Fibroblast of peridontal ligament (primary cell): ENCODE results near the gene UBQLN1.
"Not testable (repeated sequence)": the region's sequence is repeated elsewhere in the genome, so short reads cannot be mapped to it uniquely, and the experiment has no call there.

Experiments used
- DNase-seq: peaks from one replicate; pipeline ENCODE4 v3.0.0-alpha.2; 2010; ENCODE audit errors: extremely low read depth

The UBQLN1 gene

GRCh38 chr9:83633676-83634075 lies 74.1 kb downstream of the UBQLN1 start:
- DNase-seq: no peak

GRCh38 chr9:83633255-83633654 lies 74.5 kb downstream of the UBQLN1 start:
- no peak for DNase-seq

- no peak for DNase-seq
Observed at GRCh38 chr9:83630938-83631457, 76.8 kb downstream of the UBQLN1 start.

- DNase-seq: no peak
Observed at GRCh38 chr9:83629433-83630104, 78.2 kb downstream of the UBQLN1 start.

- DNase-seq: no peak
Observed at GRCh38 chr9:83628540-83628939, 79.2 kb downstream of the UBQLN1 start.

GRCh38 chr9:83625178-83625577 lies 82.6 kb downstream of the UBQLN1 start:
- no peak for DNase-seq

GRCh38 chr9:83623679-83624076 lies 84.1 kb downstream of the UBQLN1 start:
- DNase-seq: peak; percentile 44

GRCh38 chr9:83622939-83623678 lies 84.6 kb downstream of the UBQLN1 start, which contains the start of gene IDNK:
Gene IDNK, plus strand, starts transcription at chr9:83623143. Its CDS starts 29 bp downstream, at chr9:83623172.
- DNase-seq: peak; percentile 51

GRCh38 chr9:83622433-83622938 lies 85.3 kb downstream of the UBQLN1 start:
- no peak for DNase-seq

GRCh38 chr9:83620841-83621636 lies 86.7 kb downstream of the UBQLN1 start:
- peak; percentile 60 for DNase-seq

- no peak for DNase-seq
Observed at GRCh38 chr9:83617299-83617698, 90.5 kb downstream of the UBQLN1 start.

GRCh38 chr9:83613298-83613697 lies 94.5 kb downstream of the UBQLN1 start:
- not testable (repeated sequence) for DNase-seq
